HG03354 (cell line): ENCODE data around the gene AQP3.
"Not testable (repeated sequence)": the region's sequence is repeated elsewhere in the genome, so short reads cannot be mapped to it uniquely, and the experiment has no call there.

ENCODE experiments used
- ATAC-seq: cut with Tn5 transposase; IDR thresholded peaks from one replicate; pipeline ENCODE4 v1.9.1; 2021; ENCODE audit warnings: mild to moderate bottlenecking; ENCODE audit not compliant: unreplicated experiment, poor library complexity, severe bottlenecking

AQP3 gene

DNA sequence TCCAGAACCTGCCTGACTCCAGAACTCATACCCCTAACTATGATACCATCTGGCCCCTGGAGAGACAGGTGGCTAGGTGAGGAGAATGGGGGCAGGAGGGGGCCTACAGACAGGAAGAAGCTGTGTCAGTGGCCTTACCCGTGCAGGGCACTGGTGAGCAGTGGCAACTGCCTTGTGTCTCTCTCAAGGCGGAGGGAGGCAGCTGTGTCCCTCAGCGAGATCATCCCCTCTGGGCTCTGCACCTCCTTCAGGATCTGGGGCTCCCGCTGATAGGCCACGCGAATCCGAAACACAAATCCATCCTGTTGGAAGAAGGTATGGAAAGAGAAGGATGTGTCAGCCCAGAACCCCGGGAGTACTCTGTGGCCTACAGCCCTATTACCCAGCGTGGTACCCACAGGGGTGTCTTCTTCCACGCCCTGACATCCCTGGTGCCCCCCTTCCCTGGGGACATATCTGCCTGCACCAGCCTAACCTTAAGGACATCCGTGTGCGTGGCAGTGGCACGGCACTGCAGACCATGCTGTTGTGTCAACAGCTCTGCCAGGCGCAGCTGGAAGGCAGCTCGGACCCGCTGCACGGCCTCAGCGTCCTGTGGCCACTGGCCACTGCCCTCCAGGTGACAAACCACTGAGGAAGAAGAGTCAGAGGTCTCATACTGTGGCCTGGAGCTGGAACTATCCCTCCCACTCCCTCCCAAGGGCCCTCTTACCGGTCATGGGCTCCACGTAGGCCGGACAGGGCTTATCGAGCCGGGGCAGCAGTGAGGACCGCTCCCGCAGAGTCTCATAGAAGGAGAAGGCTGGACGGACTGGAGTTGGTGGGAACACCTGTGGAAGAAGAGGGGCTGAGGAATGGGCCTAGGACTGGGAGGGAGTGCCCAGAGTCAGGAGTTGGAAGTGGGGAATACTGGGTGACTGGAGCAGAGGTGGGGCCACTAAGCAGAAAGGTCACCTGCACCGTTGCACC, 18.5 kb upstream of the AQP3 start:
- no peak for ATAC-seq

DNA sequence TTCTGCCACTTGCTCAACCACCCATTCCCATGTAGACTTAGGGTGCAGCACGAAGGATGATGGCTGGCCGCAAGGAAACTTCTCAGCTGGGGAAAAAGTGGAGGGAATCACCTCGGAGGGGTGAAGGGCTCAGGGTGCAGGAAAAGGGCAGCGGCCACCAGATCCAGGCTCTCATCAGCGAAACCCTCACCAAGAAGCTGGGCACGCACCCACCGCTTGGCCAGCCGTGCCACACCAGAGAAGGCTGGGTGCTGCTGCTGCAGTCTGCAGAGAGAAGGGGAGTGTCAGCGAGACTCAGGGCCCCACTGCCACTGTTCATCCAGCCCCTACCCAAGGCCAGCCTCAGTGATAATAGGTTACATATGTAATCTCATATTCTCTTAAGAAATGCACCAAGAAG, 17.7 kb upstream of the AQP3 start:
- ATAC-seq: no peak

DNA sequence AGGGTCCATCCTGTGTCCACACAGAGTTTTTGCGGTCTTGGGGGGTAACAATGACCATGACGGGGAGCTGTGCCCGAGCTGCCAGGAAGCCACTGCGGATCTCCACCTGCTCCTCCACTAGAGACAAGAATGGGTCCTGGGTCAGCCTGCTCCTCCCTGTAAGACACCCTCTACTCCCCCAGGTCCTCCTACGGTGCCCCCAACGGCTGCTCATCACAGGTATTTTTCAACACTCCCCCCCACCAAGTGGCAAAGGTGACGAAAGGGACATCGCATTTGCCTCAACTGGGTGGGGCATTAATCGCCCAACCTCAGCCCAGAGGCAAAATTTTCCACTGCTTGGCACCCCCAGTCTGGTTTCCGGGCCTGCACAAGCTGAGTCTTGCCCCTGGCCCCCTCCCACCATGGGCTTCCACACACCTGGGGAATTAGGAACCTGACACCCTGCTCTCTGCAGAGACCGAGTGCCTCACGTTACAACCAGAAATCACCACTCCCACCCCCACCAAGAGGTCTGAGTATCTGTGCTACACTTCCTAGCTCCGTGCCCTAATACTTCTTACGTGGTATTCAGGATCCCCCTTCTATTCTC, 16.7 kb upstream of the AQP3 start:
- no peak for ATAC-seq

DNA sequence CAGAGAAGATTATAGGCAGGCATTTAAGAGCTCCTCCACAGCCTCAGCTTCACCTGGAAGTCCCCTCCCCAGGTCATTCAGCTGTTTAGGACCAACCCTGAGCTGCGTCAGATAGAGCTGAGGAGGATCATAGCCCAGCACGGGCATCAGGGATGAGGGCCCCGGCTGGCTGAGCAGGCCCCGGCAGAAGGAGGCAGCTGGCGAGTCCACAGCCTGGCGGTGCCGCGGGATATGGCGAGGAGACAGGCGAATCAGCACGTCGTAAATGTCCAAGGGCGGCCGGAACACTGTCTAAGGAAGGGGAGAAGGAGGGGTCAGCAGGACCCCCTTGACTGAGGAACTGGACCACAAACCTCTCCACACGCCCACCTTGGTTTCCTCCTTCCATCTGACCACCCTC, 15.8 kb upstream of the AQP3 start:
- no peak for ATAC-seq

DNA sequence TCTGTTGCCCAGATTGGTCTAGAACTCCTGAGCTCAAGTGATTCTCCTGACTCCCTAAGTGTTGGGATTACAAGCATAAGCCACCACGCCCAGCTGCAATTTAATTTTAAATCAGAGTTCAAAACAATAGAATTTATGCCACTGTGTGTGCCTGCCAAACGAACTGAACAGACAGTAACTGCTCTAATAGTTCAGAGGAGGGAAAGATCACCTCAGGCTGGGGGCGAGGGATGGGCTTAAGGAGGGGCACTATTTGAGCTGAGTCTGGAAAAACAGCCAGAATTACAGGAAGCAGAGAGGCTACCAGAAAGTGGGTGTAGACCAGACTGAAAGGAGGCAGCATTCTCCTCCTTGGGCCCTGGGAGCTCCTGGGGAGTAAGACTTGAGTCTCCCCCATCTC, 14.1 kb upstream of the AQP3 start:
- ATAC-seq: no peak

DNA sequence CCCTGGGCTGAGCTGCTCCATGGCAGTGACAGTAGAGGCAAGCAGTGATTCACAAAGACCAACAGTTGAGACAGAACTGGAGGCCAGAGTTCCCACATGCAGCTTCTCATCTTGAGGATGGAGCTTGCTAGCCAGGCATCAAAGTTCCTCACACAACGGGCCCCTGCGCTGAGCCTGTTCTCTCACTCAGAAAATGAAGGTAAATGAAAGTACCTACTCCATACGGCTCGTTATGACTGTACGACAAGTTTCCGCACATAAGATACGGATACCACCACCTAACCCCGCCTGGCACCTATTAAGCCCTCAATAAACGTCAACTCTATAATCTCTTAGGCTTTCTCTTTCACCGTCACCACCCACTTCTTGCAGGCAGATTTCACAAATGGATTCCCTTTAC, 13.5 kb upstream of the AQP3 start:
- ATAC-seq: no peak

DNA sequence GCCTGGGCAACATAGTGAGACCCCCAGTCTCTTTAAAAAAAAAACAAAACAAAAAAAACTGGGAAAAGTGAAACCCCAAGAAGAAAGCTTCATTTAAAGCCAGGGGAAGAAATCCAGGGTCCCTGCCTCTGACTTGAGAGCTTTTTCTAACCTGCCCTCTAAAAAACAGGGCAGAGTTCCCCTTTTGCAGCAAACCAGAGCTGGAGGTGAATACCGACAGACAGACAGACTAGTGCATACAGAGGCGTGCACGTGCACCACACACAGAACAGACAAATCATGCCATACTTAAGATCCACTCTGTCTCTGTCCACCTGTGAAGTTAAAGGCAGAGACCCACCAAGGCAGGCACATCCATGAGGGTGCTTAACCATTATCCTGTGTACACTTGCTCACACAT, 11.7 kb upstream of the AQP3 start:
- no peak for ATAC-seq

DNA sequence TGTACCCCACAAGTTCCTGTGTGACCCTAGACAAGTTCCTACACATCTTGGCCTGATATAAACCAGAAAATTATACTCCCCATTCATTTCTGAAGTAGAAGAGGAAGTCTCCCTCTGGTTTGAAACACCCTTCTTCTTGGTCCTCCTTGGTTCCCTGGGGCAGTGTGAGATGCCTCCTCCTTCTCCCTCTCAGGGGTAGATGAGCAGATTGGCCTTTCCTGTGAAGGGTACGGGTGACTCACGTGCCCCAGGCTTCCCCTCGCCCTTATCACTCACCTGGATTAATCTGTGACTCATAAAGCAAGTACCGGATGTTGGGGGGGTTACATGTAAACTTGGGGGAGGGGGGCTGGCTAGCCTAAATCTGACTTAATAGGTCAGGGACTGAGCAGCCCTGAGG, 11.1 kb upstream of the AQP3 start:
- peak; percentile 53 for ATAC-seq

DNA sequence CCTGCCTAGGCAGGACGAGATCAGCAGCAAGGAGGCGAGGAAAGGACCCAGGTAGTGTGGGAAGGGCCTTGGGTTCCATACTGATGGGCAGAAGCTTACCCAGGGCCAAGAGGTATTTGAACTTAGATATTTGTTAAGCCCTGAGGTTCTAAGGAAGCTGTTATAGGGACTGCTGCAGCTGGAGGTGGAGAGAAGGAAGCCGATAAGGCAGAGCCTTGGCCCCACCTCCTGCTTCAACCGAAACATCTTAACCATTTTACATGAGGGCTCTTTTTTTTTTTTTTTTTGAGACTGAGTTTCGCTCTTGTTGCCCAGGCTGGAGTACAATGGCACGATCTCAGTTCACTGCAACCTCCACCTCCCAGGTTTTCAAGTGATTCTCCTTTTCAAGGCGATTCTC, 8.6 kb upstream of the AQP3 start:
- no peak for ATAC-seq

DNA sequence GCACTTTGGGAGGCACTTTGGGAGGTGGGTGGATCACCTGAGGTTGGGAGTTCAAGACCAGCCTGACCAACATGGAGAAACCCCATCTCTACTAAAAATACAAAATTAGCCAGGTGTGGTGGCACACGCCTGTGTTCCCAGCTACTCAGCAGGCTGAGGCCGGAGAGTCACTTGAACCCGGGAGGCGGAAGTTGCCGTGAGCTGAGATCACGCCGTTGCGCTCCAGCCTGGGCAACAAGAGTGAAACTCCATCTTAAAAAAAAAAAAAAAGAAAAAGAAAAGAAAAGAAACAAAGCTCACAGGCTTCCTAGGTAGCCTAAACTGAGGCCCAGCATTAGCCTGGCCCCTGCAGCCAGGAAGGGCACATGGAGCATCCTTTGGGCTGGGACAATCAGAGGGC, 8.1 kb upstream of the AQP3 start:
- not testable (repeated sequence) for ATAC-seq

DNA sequence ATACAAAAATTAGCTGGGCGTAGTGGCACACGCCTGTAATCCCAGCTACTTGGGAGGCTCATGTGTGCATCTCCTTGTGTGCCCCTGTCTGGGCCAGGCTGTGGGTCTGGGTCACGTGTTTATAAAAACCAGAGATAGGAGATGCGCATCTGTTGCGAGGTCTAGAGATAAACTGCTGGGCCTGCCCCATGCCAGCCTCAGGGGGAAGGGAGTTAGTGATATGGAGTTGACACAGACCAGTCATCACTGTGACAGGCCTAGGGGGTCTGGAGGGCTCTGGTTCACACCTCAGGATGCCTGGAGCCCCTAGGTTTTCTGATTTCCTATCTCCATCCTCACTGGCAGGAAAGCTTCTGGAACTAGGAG, 7.3 kb upstream of the AQP3 start:
- not testable (repeated sequence) for ATAC-seq

DNA sequence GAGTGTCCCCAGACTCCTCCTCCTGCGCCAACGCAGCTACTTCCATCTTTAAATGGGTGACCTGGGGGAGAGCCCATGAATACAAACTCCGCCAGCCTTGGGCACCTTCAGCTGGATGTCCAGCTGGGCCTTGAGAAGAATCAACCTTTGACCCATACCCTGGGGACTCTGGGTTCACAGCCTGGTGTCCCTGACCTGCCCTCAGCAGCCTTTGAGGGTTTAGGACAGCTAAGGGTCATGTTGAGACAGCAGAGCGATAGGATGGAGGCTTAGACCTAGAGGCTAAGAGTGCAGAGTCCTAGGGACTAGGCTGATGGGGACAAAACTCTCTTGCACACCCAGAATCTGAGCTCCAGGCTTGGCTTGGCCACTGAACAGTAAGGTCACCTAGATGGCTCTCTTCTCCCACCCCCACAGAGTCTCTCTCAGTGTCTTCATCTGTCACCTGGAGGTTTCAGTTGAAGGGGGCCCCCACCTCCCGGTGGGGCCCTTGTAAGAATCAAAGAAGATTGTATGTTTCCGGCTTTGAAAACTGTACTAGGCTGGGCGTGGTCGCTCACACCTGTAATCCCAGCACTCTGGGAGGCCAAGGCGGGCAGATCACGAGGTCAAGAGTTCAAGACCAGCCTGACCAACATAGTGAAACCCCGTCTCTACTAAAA, 6.7 kb upstream of the AQP3 start:
- ATAC-seq: no peak

DNA sequence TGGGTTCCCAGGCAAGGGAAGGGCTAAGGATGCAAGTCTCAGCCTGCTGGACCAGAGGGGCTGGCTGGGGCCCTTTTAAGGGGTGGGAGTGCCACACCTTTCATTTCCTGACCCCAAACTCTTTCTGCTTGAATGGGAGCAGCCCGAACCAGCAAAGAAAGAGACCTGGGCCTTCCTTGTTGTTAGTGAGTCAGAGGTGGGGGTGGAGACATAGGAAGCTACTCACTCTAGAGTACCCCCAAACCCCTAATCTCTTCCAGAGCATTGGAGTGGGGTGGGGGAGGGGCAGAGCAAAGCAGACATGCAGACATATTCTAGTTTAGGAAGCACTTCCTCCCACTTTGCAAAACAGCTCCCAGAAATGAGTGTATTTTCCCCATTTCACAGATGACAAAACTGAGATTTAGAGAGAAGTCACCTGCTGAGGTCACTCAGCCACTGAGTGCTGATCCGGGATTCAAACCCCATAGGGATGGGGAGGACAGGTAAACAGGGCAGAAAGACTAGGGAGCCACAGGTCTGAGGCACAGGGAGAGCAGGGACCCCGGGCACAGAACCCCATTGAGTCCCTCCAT, 6.0 kb upstream of the AQP3 start:
- no peak for ATAC-seq

DNA sequence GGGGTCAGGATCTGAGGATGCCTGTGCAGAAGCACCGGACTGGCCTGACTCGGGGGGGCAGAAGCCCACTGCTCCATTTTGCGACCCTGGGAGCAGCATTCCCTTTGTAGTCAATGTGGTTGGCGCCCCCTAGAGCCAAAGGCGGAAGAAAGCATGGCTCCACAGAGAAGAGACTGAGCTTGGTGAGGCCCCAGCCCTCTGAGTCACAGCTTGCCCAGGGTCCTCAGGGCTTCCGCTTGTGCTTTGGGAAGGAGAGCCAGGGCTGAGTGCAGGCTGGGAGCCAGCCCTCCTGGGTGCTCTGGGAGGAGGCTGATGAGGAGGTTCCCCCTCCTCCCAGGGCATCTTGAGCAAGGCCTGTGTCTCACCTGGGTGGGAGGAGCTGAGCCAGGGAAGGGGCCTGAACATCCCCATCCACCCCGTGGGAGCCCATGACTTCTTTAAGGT, 5.5 kb upstream of the AQP3 start:
- ATAC-seq: no peak

DNA sequence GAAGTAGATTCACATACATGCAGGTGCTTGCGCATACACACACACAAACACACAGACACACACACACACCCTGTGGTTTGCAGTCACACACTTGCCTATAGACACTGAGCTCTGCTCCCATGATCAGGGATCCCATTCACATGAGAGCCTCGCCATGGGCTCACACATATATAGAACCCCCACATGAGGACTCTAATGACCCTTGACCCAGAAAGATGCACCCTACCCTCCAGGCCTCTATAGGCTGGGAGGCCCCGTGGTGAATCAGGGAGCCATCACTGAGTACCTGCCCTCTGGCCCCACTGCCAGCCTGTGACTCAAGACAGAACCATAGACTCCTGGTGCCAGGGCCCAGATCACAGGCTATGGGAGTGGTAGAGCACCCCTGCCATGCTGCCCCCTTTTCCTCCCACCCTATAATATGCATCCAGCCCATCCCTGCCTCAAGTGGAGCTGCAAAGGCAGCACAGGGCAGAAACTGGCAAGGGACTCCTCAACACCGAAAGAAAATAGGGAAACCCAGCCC, 3.3 kb upstream of the AQP3 start:
- ATAC-seq: no peak

DNA sequence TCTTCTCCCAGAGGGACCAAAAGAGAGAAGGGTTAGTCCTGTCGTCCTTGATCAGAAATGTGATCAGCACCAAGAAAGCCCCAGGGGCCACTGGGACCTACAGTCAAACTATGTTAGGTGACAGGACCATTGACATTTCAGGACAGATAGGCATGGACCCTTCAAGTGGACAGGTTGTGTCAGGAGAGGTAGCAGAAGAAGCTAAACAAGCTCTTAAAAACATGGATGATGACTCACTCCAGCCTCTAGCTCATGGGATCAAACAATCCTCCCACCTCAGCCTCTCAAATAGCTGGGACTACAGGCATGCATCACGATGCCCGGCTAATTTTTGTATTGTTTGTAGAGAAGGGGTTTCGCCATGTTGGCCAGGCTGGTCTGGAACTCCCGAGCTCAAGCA, 2.3 kb upstream of the AQP3 start:
- no peak for ATAC-seq

DNA sequence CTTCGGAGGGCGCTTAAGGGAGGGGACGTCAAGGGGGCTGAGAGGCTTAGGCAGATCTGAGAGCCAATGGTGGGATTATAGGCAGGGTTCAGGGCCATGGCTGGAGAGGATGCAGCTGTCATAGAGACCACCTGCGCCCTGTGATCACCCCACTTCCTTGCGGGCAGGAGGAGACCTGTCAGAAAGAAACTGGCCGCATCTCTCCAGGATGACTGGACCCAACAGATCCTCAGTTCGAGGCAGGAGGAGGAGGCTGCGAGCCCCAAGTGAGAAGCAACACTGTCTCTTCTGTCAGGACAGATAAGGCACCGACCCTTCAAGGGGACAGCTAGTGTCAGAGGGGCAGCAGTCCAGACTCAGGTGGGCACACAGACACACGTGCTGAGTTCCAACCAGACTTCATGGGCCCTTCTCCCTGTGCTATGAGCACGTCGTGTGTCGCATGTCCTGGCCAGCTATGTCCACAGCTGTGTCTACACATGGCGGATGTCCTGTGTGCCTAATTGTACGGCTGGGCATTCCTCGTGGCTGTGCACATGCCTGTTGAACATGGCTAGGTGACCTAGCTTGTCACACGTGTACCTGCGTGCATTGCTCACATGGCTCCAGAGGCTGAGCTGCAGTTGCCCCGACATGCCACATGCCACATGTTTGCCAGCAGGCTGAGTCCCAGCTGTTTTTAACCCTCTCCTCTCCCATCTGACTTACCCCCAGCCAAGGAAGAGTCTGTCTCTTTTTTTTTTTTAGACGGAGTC, 583 bp upstream of the AQP3 start:
- peak; percentile 1 for ATAC-seq

DNA sequence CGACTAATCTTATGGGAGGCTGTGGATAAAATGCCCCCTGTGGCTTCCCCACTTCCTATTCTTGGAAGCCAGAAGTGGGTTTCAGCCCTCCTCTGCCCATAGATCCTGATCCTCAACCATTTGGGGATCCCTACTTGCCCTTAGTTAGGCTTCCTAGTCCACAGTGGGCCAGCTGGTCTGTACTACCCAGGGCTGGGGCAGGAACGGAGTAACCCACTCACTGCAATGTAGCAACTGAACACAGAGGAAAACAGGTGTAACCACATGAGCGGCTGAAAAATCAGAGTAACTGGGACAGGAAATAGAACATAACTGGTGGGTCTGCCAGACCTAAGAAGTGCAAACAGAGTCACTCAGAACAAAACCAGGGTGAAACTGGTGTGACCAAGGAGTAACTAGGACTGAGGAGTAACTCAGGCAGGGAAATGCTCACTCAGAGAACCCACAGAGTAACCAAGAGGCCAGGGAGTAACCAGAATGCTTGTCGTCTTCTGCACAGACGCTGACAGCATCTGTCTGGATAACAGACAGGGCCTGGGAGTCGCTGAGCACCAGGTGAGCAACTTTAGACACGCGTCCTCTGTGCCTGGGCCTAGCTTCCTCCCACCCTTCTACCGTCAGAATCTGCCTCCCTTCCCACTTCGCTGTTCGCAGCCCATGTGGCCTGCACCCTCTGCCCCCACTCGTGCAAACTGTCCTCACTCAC, 1.0 kb downstream of the AQP3 start:
- ATAC-seq: peak; percentile 89
